ENCODE results near the gene THBS2. TPM values are rescaled to one million over a fixed set of nuclear protein-coding genes. Genes with fewer than 3 reads are reported as not detected.

THBS2 gene
- polyA plus RNA-seq, 6 donors from 2014 or later, result 0.05 to 0.13 (median 0.07) TPM; not detected in 2

DNA sequence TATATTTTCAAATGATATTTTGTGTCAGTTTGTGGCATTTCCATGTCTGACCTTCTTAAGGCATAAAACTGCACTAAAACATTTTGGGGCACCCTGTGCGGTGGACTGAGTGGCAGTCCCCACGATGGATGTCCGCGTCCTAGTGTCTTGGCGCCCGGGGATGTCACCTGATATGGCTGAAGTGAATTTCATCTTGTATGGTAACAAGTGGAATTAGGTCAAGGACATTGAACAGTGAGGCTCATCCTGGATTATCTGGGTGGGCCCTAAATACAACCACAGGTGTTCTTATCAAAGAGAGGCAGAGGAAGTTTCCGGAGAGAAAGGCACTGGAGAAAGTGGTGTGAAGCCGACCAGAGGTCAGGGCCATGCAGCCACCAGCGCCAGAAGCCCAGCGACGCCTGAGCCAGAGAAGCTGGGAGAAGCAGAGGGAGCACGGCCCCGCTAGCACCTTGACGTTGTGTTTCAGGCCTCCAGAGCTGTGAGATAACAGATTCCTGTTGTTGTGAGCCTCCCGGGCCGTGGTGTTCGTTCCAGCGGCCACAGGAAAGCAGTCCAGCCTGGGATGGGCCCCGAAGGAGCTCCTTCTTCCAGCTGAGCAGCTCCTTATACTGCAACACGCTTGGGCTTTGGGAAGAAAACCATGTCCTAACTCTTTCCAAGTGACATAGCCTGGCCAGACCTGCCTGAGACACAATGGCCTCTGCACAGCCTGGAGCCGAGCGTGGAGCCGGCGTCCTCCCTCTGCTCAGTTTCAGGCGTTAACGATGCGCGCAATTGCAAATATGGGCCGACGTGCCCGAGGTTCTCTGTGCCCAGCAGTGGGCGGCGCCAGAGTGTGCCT is 22.5 kb downstream of the THBS2 start:
- Mint-ChIP-seq H3K9me3 (peaks cover 2 to 21% (median 11%) of the 10 kb centered on the region in 7 donors), H3K27me3 (peaks cover 0 to 9% (median 8%) of the 10 kb centered on the region in 3 donors), H3K4me3 (no peak overlapping the region), H3K4me1 (peaks cover 0 to 3% (median 3%) of the 10 kb centered on the region in 3 donors), H3K36me3 (peaks cover 0 to 17% of the 10 kb centered on the region in 2 donors), H3K27ac (no peak overlapping the region)
- DNase-seq (no peak), ATAC-seq (ENCODE audit: low read depth in 2 of 2) (no peak)

DNA sequence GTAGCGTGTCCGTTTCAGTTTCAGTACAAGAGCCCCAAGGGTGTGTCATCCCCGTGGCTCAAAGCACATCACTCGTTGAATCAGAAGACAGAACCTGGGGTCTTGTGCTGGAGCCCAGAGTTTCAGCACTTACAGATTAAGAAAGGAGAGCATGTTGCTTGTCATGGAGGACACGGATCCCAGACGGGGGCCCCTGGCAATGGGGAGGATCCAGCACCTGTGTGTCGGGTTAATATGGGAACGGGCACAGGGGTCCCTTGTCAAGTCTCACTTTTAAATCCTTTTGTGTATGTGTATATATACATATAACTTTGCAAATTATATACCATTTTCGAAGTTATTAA is 23.4 kb downstream of the THBS2 start:
- Mint-ChIP-seq H3K4me3 (no peak overlapping the region), H3K27ac (no peak overlapping the region), H3K27me3 (peaks cover 0 to 16% (median 9%) of the 10 kb centered on the region in 3 donors), H3K36me3 (peaks cover 0 to 17% of the 10 kb centered on the region in 2 donors), H3K9me3 (peaks cover 7 to 18% (median 11%) of the 10 kb centered on the region in 7 donors), H3K4me1 (peaks cover 0 to 3% (median 3%) of the 10 kb centered on the region in 3 donors)
- ATAC-seq (ENCODE audit: low read depth in 2 of 2) (no peak), DNase-seq (no peak)

DNA sequence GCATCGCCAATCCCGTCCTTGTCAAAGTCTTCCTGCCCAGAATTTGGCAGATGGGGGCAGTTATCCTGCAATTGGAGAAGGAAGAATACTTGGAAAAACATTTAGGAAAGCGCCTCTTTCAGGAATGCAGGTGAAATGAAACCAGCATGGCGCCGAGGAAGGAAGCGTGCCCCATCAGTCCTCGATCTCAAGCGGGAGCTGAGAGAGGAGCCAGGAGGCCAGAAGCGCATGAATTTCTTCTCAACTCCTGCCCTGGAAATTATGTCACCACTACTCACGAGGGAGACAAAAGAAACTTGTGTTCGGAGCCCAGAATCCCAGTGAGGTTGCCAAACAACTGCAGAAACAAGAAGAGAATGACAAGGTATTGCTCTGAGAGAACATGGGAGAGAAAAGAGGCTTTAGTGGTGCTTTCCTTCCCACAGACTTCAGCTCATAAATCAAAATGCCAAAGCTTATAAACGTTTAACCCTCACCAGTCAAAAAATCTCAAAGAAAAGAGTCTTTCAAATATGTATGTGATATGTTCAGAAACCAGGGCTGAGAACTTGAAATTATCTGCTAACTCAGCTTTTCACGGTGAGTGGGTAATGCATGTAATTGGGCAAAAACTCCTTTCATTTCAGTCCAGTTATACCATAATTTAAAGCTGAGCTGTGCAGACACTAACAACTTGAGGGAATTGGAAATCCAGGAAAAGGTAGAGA is 23.9 kb downstream of the THBS2 start:
- ATAC-seq (ENCODE audit: low read depth in 2 of 2), result no peak
- peaks cover 4 to 17% of the 10 kb centered on the region in 2 donors for H3K36me3 Mint-ChIP-seq
- peaks cover 8 to 21% (median 11%) of the 10 kb centered on the region in 7 donors for H3K9me3 Mint-ChIP-seq
- peaks cover 0 to 3% (median 3%) of the 10 kb centered on the region in 3 donors for H3K4me1 Mint-ChIP-seq
- DNase-seq, result no peak
- peaks cover 0 to 20% (median 13%) of the 10 kb centered on the region in 3 donors for H3K27me3 Mint-ChIP-seq
- H3K4me3 Mint-ChIP-seq, result peak overlapping the region in 1 of 8 donors; percentile 74
- no peak overlapping the region for H3K27ac Mint-ChIP-seq

DNA sequence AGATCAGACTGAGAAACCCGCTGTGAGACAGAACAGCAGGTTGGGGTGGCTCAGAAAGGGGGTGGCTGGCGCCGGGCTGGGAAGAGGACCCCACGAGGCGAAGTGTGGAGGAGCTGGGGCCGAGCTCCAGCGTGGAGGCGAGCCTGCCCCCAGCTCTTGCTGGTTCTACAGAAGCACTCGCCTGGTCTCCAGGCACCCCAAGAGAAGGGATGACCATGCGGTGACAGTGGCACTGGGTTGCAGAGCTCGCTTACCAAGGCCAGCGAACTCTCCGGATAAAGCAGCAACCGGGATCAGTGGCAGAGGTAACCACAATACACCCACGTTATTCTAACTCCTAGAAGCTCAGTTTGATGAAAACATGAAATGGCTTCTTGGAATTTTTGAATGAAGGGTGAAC is 26.5 kb downstream of the THBS2 start:
- ATAC-seq (ENCODE audit: low read depth in 2 of 2) (no peak), DNase-seq (no peak)
- peaks cover 0 to 13% (median 3%) of the 10 kb centered on the region in 7 donors for H3K9me3 Mint-ChIP-seq
- H3K36me3 Mint-ChIP-seq, result peaks cover 0 to 4% of the 10 kb centered on the region in 2 donors
- H3K27ac Mint-ChIP-seq, result no peak overlapping the region
- no peak overlapping the region for H3K4me3 Mint-ChIP-seq
- H3K27me3 Mint-ChIP-seq, result peaks cover 0 to 25% (median 18%) of the 10 kb centered on the region in 3 donors
- no peaks in the 10 kb centered on the region for H3K4me1 Mint-ChIP-seq

DNA sequence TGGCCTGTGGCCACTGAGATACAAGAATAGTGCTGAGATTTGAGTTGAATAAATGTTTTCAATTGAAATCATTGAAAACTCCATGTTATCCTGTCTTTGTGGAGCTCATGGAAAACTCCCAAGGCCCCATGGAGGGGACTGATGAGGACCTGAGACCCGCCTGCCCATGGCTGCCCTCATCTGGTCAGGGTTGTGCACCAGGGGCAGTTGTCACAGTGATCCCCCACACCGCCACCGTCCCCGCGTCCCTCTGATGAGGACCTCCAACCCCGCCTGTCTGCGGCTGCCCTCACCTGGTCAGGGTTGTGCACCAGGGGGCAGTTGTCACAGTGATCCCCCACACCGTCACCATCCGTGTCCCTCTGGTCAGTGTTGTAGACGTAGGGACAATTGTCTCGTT is 27.8 kb downstream of the THBS2 start:
- H3K4me1 Mint-ChIP-seq, result no peaks in the 10 kb centered on the region
- peaks cover 0 to 25% (median 18%) of the 10 kb centered on the region in 3 donors for H3K27me3 Mint-ChIP-seq
- H3K27ac Mint-ChIP-seq, result no peak overlapping the region
- peaks cover 0 to 4% of the 10 kb centered on the region in 2 donors for H3K36me3 Mint-ChIP-seq
- DNase-seq, result no peak
- no peak overlapping the region for H3K4me3 Mint-ChIP-seq
- peaks cover 0 to 10% (median 4%) of the 10 kb centered on the region in 7 donors for H3K9me3 Mint-ChIP-seq
- no peak for ATAC-seq (ENCODE audit: low read depth in 2 of 2)

DNA sequence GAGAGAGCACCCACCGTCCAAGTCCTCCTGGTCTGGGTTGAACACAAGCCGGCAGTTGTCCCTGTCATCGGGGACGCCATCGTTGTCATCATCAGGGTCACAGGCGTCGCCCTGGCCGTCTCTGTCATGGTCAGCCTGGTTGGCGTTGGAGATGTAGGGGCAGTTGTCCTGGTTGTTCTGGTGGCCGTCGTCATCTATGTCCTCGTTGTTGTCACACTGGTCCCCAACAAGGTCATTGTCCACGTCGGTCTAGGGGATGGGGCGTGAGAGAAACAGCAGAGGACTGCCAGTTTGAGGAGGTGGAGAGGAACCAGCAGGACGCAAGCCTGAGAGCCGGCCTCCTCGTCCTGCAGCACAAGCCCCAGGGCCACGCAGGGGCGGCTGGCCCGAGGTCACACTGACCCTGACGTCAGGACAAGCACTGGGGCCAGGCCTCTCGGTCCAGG is 28.5 kb downstream of the THBS2 start:
- no peak for ATAC-seq (ENCODE audit: low read depth in 2 of 2)
- Mint-ChIP-seq H3K9me3 (peaks cover 0 to 11% (median 3%) of the 10 kb centered on the region in 7 donors), H3K36me3 (peaks cover 0 to 4% of the 10 kb centered on the region in 2 donors), H3K4me3 (no peak overlapping the region), H3K4me1 (no peaks in the 10 kb centered on the region), H3K27me3 (peaks cover 0 to 25% (median 18%) of the 10 kb centered on the region in 3 donors), H3K27ac (no peak overlapping the region)
- DNase-seq, result no peak

DNA sequence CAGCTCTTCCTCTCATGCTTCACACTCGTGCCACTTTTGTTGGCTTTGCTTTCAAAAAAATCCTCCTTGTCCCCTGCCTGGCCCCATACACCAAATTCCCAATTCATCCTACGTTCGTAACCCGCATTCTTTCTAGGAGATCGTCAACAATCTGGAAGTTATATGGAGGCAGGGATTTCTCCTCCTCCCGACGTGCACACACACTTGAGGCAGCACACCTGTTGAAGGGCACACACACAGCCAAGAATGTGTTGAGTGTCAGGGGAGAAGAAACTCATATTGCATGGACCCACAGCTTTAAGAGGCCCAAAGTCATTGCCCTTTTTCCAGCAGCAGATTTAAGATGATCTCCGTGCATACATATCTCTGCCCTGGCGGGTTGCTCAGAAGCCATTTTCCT is 28.9 kb downstream of the THBS2 start:
- peaks cover 0 to 13% (median 4%) of the 10 kb centered on the region in 7 donors for H3K9me3 Mint-ChIP-seq
- H3K27ac Mint-ChIP-seq, result no peak overlapping the region
- peaks cover 0 to 25% (median 18%) of the 10 kb centered on the region in 3 donors for H3K27me3 Mint-ChIP-seq
- no peak for ATAC-seq (ENCODE audit: low read depth in 2 of 2)
- H3K4me1 Mint-ChIP-seq, result no peaks in the 10 kb centered on the region
- peaks cover 0 to 4% of the 10 kb centered on the region in 2 donors for H3K36me3 Mint-ChIP-seq
- peak overlapping the region in 1 of 8 donors; percentile 30 for H3K4me3 Mint-ChIP-seq
- DNase-seq, result no peak

DNA sequence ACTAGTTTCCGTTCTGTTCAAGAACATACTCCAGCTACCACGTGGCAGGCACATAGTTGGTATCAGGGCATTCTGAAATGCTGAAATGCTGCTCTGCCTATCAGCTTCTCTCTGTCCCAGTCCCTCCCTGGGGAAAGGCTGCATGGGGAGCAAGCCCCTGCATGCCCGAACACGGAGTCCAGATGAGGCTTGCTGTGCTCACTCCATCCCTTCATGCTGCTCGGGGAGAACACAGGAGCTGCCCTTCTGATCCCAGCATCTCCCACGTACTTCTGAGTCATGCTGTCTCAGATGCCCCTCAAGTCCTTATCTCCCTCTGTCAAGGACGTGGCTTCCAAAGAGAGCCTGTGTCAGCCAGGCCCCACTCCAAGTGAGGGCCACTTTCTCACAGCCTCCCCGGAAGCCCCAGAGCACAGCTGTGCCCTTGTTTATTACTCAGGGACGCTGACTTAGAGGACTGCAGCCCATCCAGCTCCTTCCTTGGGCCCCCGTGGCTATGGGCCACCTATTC is 29.4 kb downstream of the THBS2 start:
- H3K27me3 Mint-ChIP-seq, result peaks cover 0 to 25% (median 18%) of the 10 kb centered on the region in 3 donors
- no peak overlapping the region for H3K4me3 Mint-ChIP-seq
- H3K36me3 Mint-ChIP-seq, result peaks cover under 1 to 4% of the 10 kb centered on the region in 2 donors
- H3K9me3 Mint-ChIP-seq, result peaks cover 0 to 13% (median 5%) of the 10 kb centered on the region in 7 donors
- H3K27ac Mint-ChIP-seq, result no peak overlapping the region
- H3K4me1 Mint-ChIP-seq, result no peaks in the 10 kb centered on the region
- no peak for DNase-seq
- ATAC-seq (ENCODE audit: low read depth in 2 of 2), result no peak

DNA sequence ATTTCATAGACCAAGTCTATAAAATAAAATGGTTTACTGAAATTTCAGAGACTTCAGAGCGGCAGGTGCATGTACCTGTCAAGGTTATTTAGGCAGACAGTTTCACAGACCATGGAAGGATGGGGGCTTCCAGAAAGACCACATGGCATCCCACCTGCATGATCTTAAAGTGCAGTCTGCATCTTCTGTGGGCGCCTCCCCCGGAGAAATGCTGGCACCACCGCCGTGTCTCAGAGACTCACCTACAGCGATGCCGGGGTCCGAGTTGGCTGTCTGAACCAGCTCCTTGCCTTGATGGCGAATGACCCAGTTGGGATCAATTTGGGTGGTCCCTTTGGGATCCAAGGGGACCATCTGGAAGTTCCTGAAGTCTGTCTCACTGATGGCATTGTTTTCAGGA is 30.6 kb downstream of the THBS2 start:
- no peak overlapping the region for H3K27ac Mint-ChIP-seq
- ATAC-seq (ENCODE audit: low read depth in 2 of 2), result no peak
- peaks cover 3 to 21% (median 7%) of the 10 kb centered on the region in 7 donors for H3K9me3 Mint-ChIP-seq
- no peak overlapping the region for H3K4me3 Mint-ChIP-seq
- no peak for DNase-seq
- no peaks in the 10 kb centered on the region for H3K4me1 Mint-ChIP-seq
- peaks cover 4 to 13% of the 10 kb centered on the region in 2 donors for H3K36me3 Mint-ChIP-seq
- H3K27me3 Mint-ChIP-seq, result peaks cover 0 to 29% (median 25%) of the 10 kb centered on the region in 3 donors

DNA sequence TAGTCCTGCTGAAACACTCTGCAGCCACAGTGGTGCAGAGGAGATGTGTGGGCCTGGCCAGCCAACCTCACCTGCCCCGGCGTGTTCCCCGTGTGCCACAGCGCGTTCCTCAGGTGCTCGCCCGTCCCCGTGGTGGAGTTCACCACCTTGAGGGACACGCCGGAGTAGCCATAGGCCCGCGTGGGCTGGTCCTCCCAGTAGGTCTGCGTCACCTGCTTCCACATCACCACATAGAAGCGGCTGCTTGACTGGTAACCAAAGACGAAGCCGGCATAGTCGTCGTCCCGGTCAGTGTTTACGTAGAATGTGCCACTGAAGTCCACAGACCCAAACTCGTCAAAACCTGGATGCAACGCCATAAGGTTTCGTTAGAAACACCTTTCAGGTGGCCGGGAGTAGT is 31.5 kb downstream of the THBS2 start:
- Mint-ChIP-seq H3K36me3 (peaks cover 4 to 16% of the 10 kb centered on the region in 2 donors), H3K4me3 (no peak overlapping the region), H3K27ac (no peak overlapping the region), H3K27me3 (peaks cover 0 to 28% (median 28%) of the 10 kb centered on the region in 3 donors), H3K4me1 (no peaks in the 10 kb centered on the region), H3K9me3 (peaks cover 3 to 21% (median 10%) of the 10 kb centered on the region in 7 donors)
- no peak for DNase-seq
- ATAC-seq (ENCODE audit: low read depth in 2 of 2), result no peak

DNA sequence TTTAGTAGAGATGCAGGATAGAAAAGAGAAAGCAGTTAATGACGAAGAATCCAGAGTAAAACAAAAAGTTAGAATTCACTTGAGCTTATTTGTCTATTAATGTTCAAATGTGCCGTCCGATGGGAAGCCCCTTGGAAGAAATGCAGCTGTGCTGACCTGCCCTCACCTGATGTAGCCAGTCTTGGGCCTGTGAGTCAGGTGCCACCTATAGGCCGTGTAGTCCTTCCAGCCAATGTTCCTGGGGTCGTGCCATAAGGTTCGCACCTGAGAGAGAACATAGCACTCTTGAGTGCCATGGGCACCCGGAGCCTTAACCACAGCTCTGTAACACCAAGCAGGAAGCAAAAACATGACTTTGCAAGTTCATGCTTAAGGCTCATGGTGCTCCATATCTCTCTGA is 32.4 kb downstream of the THBS2 start:
- ATAC-seq (ENCODE audit: low read depth in 2 of 2), result no peak
- no peak for DNase-seq
- Mint-ChIP-seq H3K36me3 (peaks cover 4 to 16% of the 10 kb centered on the region in 2 donors), H3K9me3 (peaks cover 2 to 21% (median 10%) of the 10 kb centered on the region in 7 donors), H3K27me3 (peaks cover 0 to 21% (median 20%) of the 10 kb centered on the region in 3 donors), H3K4me3 (no peak overlapping the region), H3K27ac (no peak overlapping the region), H3K4me1 (no peaks in the 10 kb centered on the region)

DNA sequence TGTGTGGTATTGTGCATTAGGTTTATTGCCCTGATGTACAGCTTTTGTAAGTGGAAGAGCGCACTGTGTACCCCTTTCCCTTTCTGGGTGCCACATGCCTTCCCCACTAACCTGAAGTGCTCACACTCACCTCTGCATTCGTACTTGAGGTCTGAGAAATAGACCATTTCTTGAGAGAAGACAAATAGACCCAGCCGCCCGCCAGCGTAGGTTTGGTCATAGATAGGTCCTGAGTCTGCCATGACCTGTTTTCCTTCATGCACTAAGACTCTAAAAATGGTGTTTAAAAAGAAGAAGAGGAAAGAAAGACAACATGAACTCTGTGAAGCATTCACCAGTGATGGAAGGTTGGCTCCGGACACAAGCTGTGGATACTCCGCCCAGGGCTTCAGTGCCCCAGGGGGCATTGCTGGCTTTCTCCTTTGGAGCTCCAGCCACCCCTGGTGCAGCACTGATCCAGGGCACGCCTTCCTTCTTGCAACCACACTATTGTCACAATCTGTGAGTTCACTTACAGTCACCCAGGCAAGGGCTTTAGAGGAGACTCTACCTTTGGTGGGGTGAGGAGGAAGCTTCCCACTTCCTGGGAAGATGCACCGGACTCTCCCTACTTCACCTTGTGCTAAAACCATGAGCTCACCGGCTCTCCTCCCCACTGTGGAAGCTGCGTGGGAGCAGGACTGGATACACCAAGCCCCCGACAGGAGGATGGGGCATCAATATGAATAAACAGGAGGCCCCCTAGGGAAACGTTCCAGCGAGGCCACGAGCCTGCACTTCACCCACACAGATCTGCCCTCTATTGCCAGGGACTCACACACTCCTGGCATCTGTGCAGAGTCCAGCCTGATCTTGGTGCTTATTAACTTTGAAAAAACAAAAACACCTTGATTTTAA is 33.3 kb downstream of the THBS2 start:
- Mint-ChIP-seq H3K9me3 (peaks cover 2 to 19% (median 10%) of the 10 kb centered on the region in 7 donors), H3K4me3 (no peak overlapping the region), H3K27me3 (peaks cover 0 to 19% (median 13%) of the 10 kb centered on the region in 3 donors), H3K27ac (no peak overlapping the region), H3K4me1 (peaks cover 0 to under 1% (median 0%) of the 10 kb centered on the region in 3 donors), H3K36me3 (peaks cover 4 to 18% of the 10 kb centered on the region in 2 donors)
- DNase-seq (no peak), ATAC-seq (ENCODE audit: low read depth in 2 of 2) (no peak)

Measured in naive B cell (primary cell).